Natural killer cell treated with Interleukin-12 subunit alpha and Interleukin-12 subunit beta and Interleukin-15 and Interleukin-18, amount 100 ng/mL, for 72 hours (primary cell): ENCODE data around the gene ARHGDIB. TPM values are rescaled to one million over a fixed set of nuclear protein-coding genes. Genes with fewer than 3 reads are reported as not detected.

Source experiments
- ATAC-seq, 2 donors: fragments of 150-1000 bp; cut with Tn5 transposase in 1 of 2; sonication (Bioruptor Pico), chemical (Tn5 transposase) in 1 of 2; 2 replicates each; pipeline ENCODE4 v1.10.0; 2021
- DNase-seq: peaks from one replicate; pipeline ENCODE4 v3.0.0; 2022; ENCODE audit warnings: low spot score
- H3K27ac Mint-ChIP-seq, 2 donors: 1 replicate in 1 of 2; 2 replicates in 1 of 2; pipeline ENCODE4 v1.8.0; 2022; ENCODE audit warnings: mixed read lengths in 2 of 2, mild to moderate bottlenecking in 1 of 2, moderate library complexity in 1 of 2
- H3K27me3 Mint-ChIP-seq, 2 donors: 1 replicate in 1 of 2; 2 replicates in 1 of 2; pipeline ENCODE4 v1.8.0; 2022; ENCODE audit warnings: mixed read lengths in 2 of 2
- H3K36me3 Mint-ChIP-seq: one replicate; pipeline ENCODE4 v1.8.0; 2022; ENCODE audit warnings: mixed read lengths
- H3K4me1 Mint-ChIP-seq, 2 donors: 1 replicate in 1 of 2; 2 replicates in 1 of 2; pipeline ENCODE4 v1.8.0; 2022; ENCODE audit warnings: low read depth in 2 of 2, mixed read lengths in 2 of 2, mild to moderate bottlenecking in 1 of 2
- H3K4me3 Mint-ChIP-seq: one replicate; pipeline ENCODE4 v1.8.0; 2022; ENCODE audit warnings: mixed read lengths
- H3K9me3 Mint-ChIP-seq: 2 replicates; pipeline ENCODE4 v1.8.0; 2022; ENCODE audit warnings: mixed read lengths
- total RNA-seq, 2 donors: library from RNA; stranded (reverse); gene quantifications; one replicate each; pipeline ENCODE4 v1.2.3, GENCODE V29; 2022

ARHGDIB gene
- total RNA-seq, 2 donors from 2014 or later: 412 to 543 TPM

DNA sequence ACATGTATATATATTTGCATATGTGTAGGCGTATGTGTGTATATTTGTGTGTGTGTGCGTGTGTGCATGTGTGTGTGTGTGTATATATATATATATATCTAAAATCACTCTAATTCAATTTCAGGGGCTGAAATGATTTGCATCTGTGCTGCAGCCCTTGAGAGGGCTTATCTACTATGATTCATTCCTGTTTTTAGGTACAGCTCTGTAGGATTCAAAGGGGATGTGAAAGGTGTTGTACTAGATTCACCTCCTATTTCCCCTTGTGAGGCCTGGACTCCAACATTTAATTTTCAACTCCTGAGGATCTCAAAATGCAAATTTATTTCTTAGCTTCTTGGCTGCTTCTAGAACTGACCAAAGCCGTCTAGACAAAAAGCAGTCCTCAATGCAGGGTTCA is 34.1 kb downstream of the ARHGDIB start:
- ATAC-seq: no peak
- H3K27me3 Mint-ChIP-seq: no peaks in the 10 kb centered on the region
- H3K36me3 Mint-ChIP-seq: peaks cover 5% of the 10 kb centered on the region
- H3K27ac Mint-ChIP-seq: no peak overlapping the region
- no peaks in the 10 kb centered on the region for H3K4me1 Mint-ChIP-seq
- no peaks in the 10 kb centered on the region for H3K9me3 Mint-ChIP-seq
- no peak for DNase-seq
- H3K4me3 Mint-ChIP-seq: no peak overlapping the region

DNA sequence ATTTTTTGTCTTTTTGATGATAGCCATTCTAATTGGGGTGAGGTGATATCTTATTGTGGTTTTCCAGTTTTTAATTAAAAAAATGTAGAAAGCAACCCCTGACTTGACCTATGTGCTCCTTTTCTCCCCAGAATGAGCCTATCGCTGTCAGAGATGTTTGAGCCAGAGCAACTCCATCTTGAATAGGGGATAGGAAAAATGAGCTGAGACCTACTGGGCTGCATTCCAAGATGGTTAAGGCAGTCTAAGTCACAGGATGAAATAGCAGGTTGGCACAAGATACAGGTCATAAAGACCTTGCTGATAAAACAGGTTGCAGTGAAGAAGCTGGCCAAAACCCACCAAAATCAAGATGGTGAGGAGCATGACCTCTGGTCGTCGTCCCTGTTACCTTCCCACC is 36.9 kb downstream of the ARHGDIB start:
- H3K4me1 Mint-ChIP-seq: peaks cover 11 to 15% of the 10 kb centered on the region in 2 donors
- H3K27me3 Mint-ChIP-seq: no peaks in the 10 kb centered on the region
- DNase-seq (no peak), ATAC-seq (no peak)
- no peak overlapping the region for H3K4me3 Mint-ChIP-seq
- no peaks in the 10 kb centered on the region for H3K9me3 Mint-ChIP-seq
- H3K36me3 Mint-ChIP-seq: peaks cover 9% of the 10 kb centered on the region
- H3K27ac Mint-ChIP-seq: no peak overlapping the region

DNA sequence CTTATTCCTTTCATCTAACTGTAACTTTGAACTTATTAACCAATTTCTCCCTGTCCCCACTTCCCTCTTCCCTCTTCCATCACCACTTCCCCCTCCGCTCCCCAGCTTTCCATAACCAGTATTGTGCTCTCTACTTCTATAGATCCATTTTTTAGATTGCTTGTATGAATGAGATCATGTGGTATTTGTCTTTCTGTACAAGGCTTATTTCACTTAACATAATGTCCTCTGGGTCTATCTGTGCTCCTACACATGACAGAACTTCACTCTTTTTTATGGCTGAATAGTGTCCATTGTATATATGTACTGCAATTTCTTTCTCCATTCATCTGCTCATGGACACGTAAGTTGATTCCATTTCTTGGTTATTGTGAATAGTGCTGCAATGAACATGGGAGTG is 37.5 kb downstream of the ARHGDIB start:
- Mint-ChIP-seq H3K4me1 (peaks cover 11 to 18% of the 10 kb centered on the region in 2 donors), H3K9me3 (no peaks in the 10 kb centered on the region), H3K27ac (no peak overlapping the region), H3K36me3 (peaks cover 9% of the 10 kb centered on the region), H3K4me3 (no peak overlapping the region), H3K27me3 (no peaks in the 10 kb centered on the region)
- ATAC-seq: no peak
- DNase-seq: no peak

DNA sequence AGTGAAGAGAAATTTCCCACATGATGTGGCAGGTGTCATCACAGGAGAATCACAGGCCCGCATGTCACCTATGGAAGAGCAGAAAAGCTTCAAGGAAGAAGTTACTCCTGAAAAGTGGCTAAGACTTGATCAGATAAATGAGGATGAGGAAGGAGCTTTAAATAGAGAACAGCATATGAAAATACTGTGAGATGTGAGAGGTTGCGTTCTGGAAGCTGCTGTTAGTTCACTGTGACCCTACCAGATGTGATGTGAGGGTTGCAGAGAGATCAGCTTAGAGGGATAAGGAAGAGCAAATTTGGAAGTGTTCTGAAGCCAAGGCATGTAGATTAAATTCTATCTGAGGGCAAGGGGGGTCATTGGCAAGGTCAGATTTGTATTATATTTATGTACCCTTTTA is 40.2 kb downstream of the ARHGDIB start:
- peak overlapping the region; percentile 11 to 26 for H3K27ac Mint-ChIP-seq

DNA sequence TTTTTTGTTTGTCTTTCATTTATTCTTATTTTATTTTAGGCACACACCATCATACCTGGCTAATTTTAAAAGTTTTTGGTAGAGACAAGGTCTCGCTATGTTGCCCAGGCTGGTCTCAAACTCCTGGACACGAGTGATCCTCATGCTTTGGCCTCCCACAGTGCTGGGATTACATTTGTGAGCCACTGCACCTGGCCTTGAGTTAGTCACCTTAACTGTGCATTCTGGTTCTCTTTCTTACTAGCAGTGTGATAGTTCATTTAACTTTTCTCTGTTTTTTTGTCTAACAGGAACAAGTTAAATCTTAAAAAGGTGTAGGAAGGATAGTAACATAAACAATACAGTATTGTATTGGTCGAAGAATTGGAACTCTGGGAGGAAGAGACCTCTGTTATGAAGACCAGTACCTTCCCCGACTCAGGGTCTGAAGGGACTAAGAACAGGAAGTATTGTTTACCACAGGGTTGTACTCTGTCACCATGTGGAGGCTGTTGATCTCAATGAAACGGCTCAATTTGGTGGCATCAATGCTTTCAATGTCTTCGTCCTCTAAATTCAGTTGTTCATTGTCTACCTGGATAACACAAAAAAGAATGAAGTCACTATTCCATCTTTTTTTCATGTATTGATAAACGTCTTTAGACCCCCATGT is 40.8 kb downstream of the ARHGDIB start:
- Mint-ChIP-seq H3K36me3 (peaks cover 20% of the 10 kb centered on the region), H3K27ac (peak overlapping the region; percentile 11 to 26), H3K4me1 (peaks cover 11 to 18% of the 10 kb centered on the region in 2 donors), H3K4me3 (peak overlapping the region; percentile 1), H3K9me3 (no peaks in the 10 kb centered on the region), H3K27me3 (no peaks in the 10 kb centered on the region)
- DNase-seq (no peak), ATAC-seq (peak in 1 of 2 donors; percentile 66)

More for the DNA sequence above, 40.2 kb downstream of the ARHGDIB start:
- DNase-seq: no peak
- ATAC-seq: no peak
- H3K27me3 Mint-ChIP-seq: no peaks in the 10 kb centered on the region
- peak overlapping the region; percentile 1 for H3K4me3 Mint-ChIP-seq
- peaks cover 20% of the 10 kb centered on the region for H3K36me3 Mint-ChIP-seq
- H3K9me3 Mint-ChIP-seq: no peaks in the 10 kb centered on the region
- H3K4me1 Mint-ChIP-seq: peaks cover 11 to 18% of the 10 kb centered on the region in 2 donors

DNA sequence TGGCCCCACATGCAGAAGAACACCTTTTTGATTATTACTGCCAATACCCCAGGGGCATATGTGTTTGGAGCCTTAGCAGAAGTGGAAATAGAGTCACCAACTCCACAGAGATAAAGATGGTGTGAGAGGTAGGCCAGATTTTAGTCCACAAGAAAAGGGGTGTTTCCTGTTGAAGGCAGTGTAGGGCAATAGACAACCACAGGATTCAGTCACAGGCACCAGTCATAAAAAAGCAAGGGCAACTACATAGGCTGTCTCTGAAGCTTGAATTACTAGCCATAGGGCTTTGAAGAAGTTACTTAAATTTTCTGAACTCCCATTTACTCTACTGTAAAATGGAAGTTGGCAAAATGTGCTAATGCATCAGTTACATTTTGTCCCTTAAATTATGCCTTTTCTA is 41.9 kb downstream of the ARHGDIB start:
- no peaks in the 10 kb centered on the region for H3K27me3 Mint-ChIP-seq
- H3K27ac Mint-ChIP-seq: no peak overlapping the region
- peaks cover 26% of the 10 kb centered on the region for H3K36me3 Mint-ChIP-seq
- no peak for DNase-seq
- peaks cover 11 to 18% of the 10 kb centered on the region in 2 donors for H3K4me1 Mint-ChIP-seq
- no peaks in the 10 kb centered on the region for H3K9me3 Mint-ChIP-seq
- ATAC-seq: no peak
- no peak overlapping the region for H3K4me3 Mint-ChIP-seq

DNA sequence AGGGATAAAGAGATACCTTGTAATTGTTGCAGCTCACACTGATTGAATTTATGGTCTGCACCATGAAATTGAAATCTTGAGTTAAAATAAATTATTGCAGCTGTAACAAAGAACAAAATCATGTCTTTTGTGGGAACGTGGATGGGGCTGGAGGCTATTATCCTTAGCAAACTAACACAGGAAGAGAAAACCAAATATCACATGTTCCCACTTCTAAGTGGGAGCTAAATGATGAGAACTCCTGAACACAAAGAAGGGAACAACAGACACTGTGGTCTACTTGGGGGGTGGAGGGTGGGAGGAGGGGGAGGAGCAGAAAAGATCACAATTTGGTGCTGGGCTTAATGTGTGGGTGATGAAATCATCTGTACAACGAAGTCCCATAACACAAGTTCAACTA is 45.7 kb downstream of the ARHGDIB start:
- Mint-ChIP-seq H3K4me1 (peaks cover 6 to 12% of the 10 kb centered on the region in 2 donors), H3K9me3 (no peaks in the 10 kb centered on the region), H3K36me3 (peaks cover 31% of the 10 kb centered on the region), H3K27me3 (no peaks in the 10 kb centered on the region), H3K27ac (no peak overlapping the region), H3K4me3 (no peak overlapping the region)
- no peak for ATAC-seq
- DNase-seq: no peak

DNA sequence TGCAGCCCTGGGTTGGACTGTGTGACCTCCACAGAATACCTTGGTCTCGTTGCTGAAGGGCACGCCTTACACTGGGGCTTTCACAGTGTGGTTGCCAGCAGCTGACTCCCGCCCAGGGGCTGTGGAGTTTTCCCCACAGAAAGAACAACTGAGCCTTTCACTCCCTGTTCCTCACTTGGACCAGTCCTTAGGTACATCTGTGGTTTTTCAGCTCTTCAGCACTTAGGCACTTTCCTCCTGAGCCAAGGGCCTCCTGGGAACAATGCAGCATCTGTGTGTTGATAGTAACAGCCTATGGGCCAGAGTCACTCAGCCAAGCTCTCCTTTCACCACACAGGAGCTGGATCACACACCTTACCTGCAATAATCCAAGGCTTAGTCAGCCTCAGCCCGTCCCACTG is 48.0 kb downstream of the ARHGDIB start:
- Mint-ChIP-seq H3K36me3 (peaks cover 24% of the 10 kb centered on the region), H3K9me3 (no peaks in the 10 kb centered on the region), H3K4me3 (no peak overlapping the region), H3K27ac (no peak overlapping the region), H3K27me3 (no peaks in the 10 kb centered on the region), H3K4me1 (peaks cover 11 to 16% of the 10 kb centered on the region in 2 donors)
- no peak for ATAC-seq
- DNase-seq: no peak

DNA sequence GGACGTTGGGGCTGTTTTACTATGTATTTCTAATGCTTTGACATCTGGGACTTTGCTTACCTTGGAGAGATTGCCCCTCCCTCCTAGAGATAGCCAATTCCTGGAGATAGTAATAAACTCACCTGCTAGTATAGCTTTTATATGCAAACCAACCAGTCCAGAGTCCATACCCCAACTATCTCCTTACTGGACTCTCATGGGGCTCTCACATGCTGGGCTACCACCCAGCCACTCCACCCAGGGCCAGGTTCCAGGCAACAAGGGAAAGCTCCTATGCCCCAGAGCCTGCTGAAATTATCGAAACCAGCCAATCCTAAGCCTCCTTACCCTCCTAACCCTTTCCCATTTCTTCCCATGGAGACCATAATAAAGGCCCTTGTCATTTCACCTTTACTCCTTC is 50.3 kb downstream of the ARHGDIB start:
- Mint-ChIP-seq H3K27ac (peak overlapping the region; percentile 69 to 77), H3K36me3 (peaks cover 22% of the 10 kb centered on the region), H3K27me3 (no peaks in the 10 kb centered on the region), H3K4me1 (peaks cover 21 to 25% of the 10 kb centered on the region in 2 donors), H3K4me3 (no peak overlapping the region), H3K9me3 (no peaks in the 10 kb centered on the region)
- DNase-seq (no peak), ATAC-seq (no peak)

DNA sequence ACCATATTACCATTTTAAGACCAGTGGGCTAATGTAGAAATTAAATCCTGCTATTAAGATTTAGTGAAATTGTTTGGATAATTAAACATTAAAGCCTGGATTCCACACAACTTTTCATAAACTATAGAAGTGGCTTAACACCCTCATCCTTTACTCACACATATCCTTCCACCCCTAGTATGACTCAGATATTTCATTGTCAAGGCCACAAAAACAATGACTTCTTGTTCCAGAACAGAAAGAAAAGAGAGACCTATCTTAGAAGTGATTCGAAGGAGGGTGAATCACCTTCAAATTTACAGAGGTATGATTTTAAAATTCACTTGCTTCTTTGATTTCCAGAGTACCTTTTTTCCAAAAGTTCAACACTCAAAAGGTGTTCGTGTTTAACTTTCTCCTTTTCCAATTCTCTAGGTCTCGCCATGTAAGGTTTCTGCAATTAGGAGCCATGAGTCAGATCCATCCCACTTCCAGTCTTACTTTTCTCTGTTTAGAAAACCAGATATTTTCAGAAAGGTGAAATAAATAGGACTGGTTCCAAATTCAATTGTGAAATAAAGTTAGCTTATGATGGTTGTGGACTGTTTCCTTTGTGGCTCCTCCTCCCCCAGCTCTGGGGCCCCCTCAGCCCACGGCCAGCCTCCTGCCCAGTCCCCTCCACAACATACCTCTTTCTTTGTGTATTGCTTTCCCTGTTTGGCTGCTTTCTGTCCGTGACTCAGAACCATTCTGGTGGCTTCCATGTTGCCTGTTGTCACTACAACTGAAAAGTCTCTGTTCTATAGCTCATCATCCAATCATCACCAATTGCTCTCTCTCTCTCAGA is 51.1 kb downstream of the ARHGDIB start:
- H3K27me3 Mint-ChIP-seq: no peaks in the 10 kb centered on the region
- H3K4me1 Mint-ChIP-seq: peaks cover 21 to 25% of the 10 kb centered on the region in 2 donors
- ATAC-seq (peak; percentile 67 to 74), DNase-seq (no peak)
- no peaks in the 10 kb centered on the region for H3K9me3 Mint-ChIP-seq
- peaks cover 19% of the 10 kb centered on the region for H3K36me3 Mint-ChIP-seq
- peak overlapping the region; percentile 34 for H3K4me3 Mint-ChIP-seq
- H3K27ac Mint-ChIP-seq: peak overlapping the region; percentile 69 to 77

DNA sequence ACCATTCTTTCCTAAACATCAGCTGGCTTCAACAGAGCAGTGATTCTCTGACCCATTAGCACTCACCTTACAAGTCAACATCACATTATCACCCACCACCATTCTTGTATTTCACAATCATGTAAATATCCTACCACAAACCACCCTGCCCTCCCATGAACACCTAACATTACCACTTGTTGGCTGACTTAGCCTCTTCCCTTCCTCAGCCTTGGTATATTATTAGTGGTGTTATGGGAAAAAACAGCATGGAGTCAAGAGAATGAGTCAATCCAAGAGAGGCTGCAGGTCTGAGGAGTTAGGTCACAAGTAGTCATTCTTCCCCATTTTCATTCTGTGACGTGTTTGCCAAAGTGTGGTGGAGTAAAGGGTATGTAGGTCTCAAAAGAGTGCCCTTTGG is 53.4 kb downstream of the ARHGDIB start:
- Mint-ChIP-seq H3K9me3 (no peaks in the 10 kb centered on the region), H3K27me3 (no peaks in the 10 kb centered on the region), H3K36me3 (peaks cover 6% of the 10 kb centered on the region), H3K27ac (peak overlapping the region; percentile 20 to 40), H3K4me3 (peak overlapping the region; percentile 21), H3K4me1 (peaks cover 21 to 25% of the 10 kb centered on the region in 2 donors)
- DNase-seq (no peak), ATAC-seq (peak; percentile 56 to 63)

DNA sequence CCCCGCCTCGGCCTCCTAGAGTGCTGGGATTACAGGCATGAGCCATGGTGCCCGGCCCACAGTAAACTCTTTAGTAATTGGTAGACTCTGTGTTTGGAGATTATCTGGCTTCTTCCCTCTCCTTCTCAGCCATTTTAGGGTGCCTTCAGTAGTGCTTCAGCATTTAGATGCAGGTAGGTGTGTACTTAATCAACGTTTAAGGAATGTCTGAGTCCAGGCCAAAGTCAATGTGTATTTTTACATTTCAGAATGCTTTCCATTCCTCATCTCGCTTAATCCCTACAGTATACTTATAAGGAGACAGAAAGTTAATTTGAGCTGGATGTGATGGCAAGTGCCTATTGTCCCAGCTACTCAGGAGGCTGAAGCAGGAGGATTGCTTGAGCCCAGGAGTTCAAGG is 55.3 kb downstream of the ARHGDIB start:
- Mint-ChIP-seq H3K27ac (no peak overlapping the region), H3K27me3 (no peaks in the 10 kb centered on the region), H3K4me1 (peaks cover 21 to 30% of the 10 kb centered on the region in 2 donors), H3K9me3 (no peaks in the 10 kb centered on the region), H3K4me3 (no peak overlapping the region), H3K36me3 (peaks cover 6% of the 10 kb centered on the region)
- DNase-seq (no peak), ATAC-seq (no peak)

DNA sequence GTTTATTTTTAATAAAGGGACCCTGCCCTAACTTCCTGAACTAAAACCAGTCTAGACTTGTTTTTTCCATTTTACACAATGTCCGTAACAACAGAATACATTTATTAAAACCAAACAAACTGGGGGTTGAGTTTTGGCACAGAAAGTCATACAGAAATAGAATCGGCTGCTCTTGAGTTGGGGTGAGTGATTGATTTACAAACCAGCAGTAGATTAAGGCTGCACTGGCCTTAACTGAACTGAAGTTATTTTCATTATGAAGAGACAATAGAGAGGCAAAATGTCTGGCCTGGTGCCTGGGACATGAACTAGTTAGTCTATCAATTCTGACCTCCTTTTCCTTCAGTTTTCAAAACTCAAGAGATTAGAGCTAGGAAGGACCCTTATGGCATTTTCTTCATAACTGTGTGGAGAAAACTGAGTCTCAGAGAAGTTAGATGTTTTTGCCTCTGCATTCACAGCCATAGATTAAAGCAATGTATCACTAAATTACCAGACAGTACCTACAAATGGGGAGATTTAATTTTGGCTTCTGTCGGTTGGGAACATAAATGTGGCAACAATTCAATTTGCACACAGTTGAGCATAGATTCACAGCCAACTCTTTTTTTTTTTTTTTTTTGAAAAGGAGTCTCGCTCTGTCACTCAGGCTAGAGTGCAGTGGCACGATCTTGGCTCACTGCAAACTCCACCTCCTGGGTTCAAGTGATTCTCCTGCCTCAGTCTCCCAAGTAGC is 56.0 kb downstream of the ARHGDIB start:
- no peak for ATAC-seq
- Mint-ChIP-seq H3K4me3 (no peak overlapping the region), H3K36me3 (peaks cover 6% of the 10 kb centered on the region), H3K27ac (no peak overlapping the region), H3K4me1 (peaks cover 17 to 24% of the 10 kb centered on the region in 2 donors), H3K27me3 (no peaks in the 10 kb centered on the region), H3K9me3 (no peaks in the 10 kb centered on the region)
- DNase-seq: no peak

DNA sequence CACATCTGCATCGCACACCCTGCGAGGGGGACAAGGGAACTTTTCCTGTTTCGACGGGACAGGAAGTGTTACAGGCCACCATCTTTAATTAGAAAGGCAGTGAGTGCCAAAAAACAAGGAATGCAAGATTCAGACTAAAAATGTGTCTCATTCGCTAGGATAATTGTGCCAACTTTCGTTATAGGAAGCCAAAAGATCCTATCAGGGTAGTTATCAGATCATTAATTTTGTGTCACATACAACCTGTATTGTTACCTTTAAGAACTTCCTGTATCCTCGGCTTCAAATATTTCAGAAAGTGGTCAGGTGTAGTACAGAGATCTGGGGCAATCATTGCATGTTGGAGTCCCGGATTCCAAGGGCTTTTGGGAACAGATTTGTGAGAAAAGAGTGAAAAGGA is 56.5 kb downstream of the ARHGDIB start:
- no peaks in the 10 kb centered on the region for H3K9me3 Mint-ChIP-seq
- ATAC-seq (no peak), DNase-seq (no peak)
- no peaks in the 10 kb centered on the region for H3K27me3 Mint-ChIP-seq
- H3K36me3 Mint-ChIP-seq: peaks cover 6% of the 10 kb centered on the region
- no peak overlapping the region for H3K27ac Mint-ChIP-seq
- H3K4me3 Mint-ChIP-seq: no peak overlapping the region
- H3K4me1 Mint-ChIP-seq: peaks cover 12 to 19% of the 10 kb centered on the region in 2 donors
